GM18511 (cell line): Measurements from ENCODE around the gene USP6NL.

Experiments used
- ATAC-seq: cut with Tn5 transposase; IDR thresholded peaks from one replicate; pipeline ENCODE4 v1.9.1; 2021; ENCODE audit warnings: mild to moderate bottlenecking, moderate library complexity; ENCODE audit not compliant: unreplicated experiment

USP6NL gene

GRCh38 chr10:11483201-11484148 is 128.0 kb downstream of the USP6NL start:
- ATAC-seq: no peak

GRCh38 chr10:11482306-11482705 is 129.1 kb downstream of the USP6NL start:
- no peak for ATAC-seq

- ATAC-seq: no peak
These were observed 130.8 kb downstream of the USP6NL start for GRCh38 chr10:11480687-11481086.

DNA sequence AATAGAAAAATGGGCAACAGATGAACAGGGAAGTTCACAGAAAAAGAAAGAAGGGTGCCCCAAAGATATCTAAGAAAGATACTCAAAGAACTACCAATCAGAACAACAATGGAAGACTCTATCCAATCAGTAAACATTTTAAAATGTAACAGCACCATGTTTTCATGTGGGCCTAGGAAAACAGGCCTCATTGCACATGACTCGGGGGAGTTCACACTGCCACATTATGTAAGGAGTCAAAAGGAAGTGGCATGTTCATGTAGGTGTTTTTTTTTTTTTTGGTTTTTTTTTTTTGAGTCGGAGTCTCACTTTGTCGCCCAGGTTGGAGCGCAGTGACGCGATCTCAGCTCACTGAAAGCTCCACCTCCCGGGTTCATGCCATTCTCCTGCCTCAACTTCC is 132.2 kb downstream of the USP6NL start:
- no peak for ATAC-seq

DNA sequence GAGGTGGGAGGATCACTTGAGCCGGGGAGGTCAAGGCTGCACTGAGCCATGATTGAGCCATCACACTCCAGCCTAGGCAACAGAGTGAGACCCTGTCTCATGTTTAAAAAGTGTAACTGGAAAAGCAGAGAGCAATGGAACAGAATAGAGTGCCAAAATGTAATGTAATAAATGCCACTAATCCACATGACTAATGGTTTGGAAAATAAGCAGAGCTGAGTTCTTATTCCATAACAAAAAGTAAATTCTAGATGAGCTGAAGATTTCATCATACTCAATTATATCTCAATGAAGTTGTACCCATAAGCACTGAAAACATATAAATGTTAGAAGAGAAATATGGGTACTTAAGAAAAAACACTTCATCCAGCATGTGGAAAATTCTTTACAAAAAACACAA is 132.6 kb downstream of the USP6NL start:
- no peak for ATAC-seq

DNA sequence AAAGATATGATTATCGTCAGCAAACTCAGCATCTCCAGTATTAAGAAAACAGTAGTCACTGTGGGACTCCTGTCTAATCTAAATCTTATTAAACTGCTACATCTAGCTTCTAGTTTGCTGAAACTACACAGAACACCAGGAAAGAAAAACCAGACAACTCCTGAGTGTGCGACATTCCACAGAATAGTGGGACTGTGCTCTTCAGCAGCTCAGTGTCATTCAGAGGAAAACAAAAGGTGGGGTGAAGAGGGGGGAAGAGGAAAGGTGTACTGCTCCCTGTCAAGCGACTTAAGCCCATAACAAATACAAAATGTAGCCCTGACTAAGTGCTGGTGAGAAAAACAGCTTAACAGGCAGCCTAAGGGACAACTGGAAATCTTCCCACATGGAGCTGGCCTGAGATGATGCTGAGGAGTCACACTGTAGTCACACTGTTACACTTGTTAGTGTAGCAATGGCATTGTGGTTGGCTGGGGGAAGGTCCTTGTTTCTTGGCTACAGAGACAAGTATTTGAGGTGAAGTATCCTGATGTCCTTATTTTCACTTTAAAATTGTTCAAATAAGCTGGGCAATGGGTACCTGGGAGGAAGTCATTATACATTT is 135.5 kb downstream of the USP6NL start:
- no peak for ATAC-seq

DNA sequence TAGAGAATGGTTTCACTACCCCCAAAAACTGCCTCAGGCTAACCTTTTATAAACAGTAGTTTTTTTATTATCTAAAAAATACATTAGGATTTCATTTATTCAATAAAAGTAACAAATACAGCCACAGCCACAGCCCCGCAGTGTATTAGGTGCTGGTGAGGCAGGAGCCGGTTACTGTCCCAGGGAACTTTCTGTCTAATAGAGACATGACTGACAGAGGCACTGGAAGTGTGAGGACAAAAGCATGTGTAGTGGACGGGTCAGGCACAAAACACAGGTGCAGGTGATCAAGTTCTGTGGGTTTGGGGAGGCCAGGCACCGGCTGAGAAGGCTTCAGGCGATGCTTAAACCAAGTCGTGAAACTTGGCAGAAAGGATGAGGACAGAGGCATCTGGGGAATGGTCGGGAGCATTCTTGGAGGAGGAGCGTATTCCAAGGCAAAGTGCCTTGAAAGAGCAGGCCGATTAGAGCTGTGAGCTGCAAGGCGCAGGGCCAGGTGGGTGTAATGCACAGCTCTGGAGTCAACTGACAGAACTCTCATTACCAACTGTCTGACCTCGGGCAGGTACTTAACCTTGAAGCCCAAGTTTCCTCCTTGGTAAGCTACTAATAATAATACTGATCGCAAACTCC is 138.2 kb downstream of the USP6NL start:
- no peak for ATAC-seq

- ATAC-seq: peak; percentile 86
These were observed 139.2 kb downstream of the USP6NL start for GRCh38 chr10:11472158-11472753.

DNA sequence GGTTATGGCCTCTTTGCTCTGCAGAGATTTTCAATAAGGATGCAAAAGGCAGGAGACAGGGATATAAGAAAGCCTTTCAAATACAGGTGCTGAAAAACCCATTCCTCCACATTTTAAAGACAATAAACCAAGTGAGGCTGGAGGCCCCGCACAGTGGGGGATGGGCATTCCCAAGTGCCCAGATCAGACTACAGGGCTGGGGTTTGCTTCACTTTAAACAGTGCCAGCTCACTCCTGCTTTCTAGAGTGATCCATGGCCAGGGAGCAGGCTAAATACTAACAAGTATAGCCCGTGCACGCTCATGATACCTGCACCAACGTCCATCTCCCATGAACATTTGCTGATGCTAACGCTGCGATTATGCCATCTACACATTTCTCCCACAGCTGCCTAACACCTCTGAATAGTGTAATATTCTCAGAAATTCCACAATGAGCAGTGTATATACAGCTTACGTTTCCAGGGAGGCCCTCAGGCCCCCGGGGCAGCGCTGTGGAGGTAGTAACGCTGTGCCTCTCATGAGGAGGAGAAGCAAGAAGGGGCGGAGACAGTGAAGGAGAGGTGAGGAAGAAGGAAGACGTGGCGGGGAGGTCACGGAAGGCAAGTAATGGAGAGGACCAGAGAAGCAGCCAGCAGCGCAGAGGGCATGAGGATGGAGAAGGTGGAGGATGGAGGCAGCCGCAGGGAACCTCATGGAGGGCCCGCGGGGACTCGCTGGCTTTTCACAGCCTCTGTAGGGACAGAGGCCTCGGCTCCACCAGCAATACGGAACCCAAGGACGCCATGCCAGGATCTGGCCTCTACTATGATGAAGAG is 141.7 kb downstream of the USP6NL start:
- ATAC-seq: no peak

- no peak for ATAC-seq
These were observed 143.2 kb downstream of the USP6NL start for GRCh38 chr10:11468126-11468742.

DNA sequence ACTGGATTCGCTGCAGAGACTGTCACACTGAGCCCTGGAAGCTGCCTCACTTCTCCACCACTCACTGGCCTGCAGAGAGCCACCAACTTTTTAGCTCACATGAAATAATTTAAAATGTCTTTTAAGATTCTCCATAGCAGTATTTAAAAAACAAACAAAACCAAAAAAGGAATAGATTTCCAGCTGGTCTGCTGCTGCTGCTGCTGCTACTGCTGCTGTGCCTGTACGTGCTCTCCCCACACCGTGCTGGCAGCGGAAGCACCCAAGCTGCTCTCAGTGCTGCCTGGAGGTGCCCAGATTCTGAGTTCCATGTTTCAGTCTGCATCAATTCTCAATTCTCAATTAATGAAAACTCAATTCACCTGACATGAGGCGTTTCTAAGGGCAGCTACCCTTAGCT is 146.0 kb downstream of the USP6NL start:
- ATAC-seq: no peak

DNA sequence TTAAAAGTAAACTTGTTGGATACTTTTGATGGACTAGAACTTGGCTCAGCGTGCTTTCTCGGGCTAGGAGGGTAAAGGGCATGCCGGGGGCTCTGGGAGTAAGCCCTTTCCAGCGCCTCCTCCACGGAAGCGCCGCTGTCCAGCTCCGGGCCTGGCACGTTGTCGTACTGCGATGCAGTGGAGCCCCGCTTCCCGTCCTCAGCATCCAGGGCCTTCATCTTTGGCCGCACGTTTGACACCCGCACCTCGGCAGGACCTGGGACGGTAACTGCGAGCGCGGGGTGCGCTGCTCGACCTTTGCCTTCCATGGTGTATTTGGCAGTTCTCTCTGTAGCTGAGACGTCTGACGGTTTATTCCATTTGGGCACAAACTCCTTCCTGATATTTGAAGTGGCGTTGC is 148.3 kb downstream of the USP6NL start:
- no peak for ATAC-seq

GRCh38 chr10:11462071-11462470 is 149.4 kb downstream of the USP6NL start:
- no peak for ATAC-seq

GRCh38 chr10:11457336-11457735 is 154.1 kb downstream of the USP6NL start:
- no peak for ATAC-seq

- ATAC-seq: no peak
These were observed 156.4 kb downstream of the USP6NL start for GRCh38 chr10:11454958-11455566.

- ATAC-seq: no peak
These were observed 157.3 kb downstream of the USP6NL start for GRCh38 chr10:11454160-11454559.

GRCh38 chr10:11451640-11452260 is 159.7 kb downstream of the USP6NL start:
- ATAC-seq: no peak

GRCh38 chr10:11450427-11450826 is 161.0 kb downstream of the USP6NL start:
- ATAC-seq: no peak

GRCh38 chr10:11449761-11450160 is 161.7 kb downstream of the USP6NL start:
- no peak for ATAC-seq
